Uterus (tissue), 4 donors: Measurements from ENCODE around the gene NR1D2. TPM values are rescaled to one million over a fixed set of nuclear protein-coding genes. Genes with fewer than 3 reads are reported as not detected.

Experiments
- DNase-seq, 2 donors: peaks; one replicate each; pipeline ENCODE4 v3.0.0-alpha.2; 2019 to 2020
- H3K27ac ChIP-seq, 2 donors: fragments of 200-600 bp; sonication (generic); 1 replicate in 1 of 2; 2 replicates in 1 of 2; pipeline ENCODE4 v1.5.1; 2016 to 2018
- H3K27me3 ChIP-seq, 2 donors: fragments of 200-600 bp; sonication (generic); one replicate each; pipeline ENCODE4 v1.5.1; 2018 to 2019; ENCODE audit warnings: control low read depth in 1 of 2
- H3K36me3 ChIP-seq, 2 donors: fragments of 200-600 bp; sonication (generic); one replicate each; pipeline ENCODE4 v1.5.1; 2019; ENCODE audit warnings: control low read depth in 1 of 2
- H3K4me1 ChIP-seq, 2 donors: fragments of 200-600 bp; sonication (generic); one replicate each; pipeline ENCODE4 v1.5.1; 2018 to 2019; ENCODE audit warnings: control low read depth in 1 of 2
- H3K4me3 ChIP-seq, 2 donors: fragments of 200-600 bp; sonication (generic); 1 replicate in 1 of 2; 2 replicates in 1 of 2; pipeline ENCODE4 v1.5.1; 2018 to 2019; ENCODE audit warnings: mild to moderate bottlenecking in 1 of 2
- H3K9me3 ChIP-seq, 2 donors: fragments of 200-600 bp; sonication (generic); one replicate each; pipeline ENCODE4 v1.5.1; 2019; ENCODE audit warnings: control low read depth in 1 of 2
- POLR2A ChIP-seq, 2 donors: fragments of 450-650 bp; IDR thresholded peaks; one replicate each; pipeline ENCODE4 v1.6.1; 2016; ENCODE audit warnings: antibody characterized with exemption in 2 of 2, mild to moderate bottlenecking in 1 of 2, moderate library complexity in 1 of 2
- intact Hi-C: fragments of 100-400 bp; cut with DNase I; formaldehyde crosslinking; loops from one replicate; pipeline ENCODE4 v1.15.1; 2023; ENCODE audit warnings: low total_unique reads
- total RNA-seq, 4 donors: library from RNA; depleted of rRNA in 3 of 4; stranded (reverse); fragments of >200 nt in 3 of 4; gene quantifications; one replicate each; pipeline versions ENCODE4 v1.1.0 to v1.2.4, GENCODE V29; 2014 to 2023
- TF ChIP-seq, protein P1 (sequence below), 4 experiments: fragments of 200-600 bp in 2 of 4; fragments of 450-650 bp in 2 of 4; sonication (generic) in 2 of 4; IDR thresholded peaks; one replicate each; pipeline ENCODE4 v1.5.1; 2016 to 2019; ENCODE audit warnings: antibody characterized with exemption in 4 of 4, mild to moderate bottlenecking in 2 of 4, moderate library complexity in 1 of 4
- donor health status: DM: yes; HTN: yes; CAD: no.

Gene NR1D2
- total RNA-seq, 4 donors from 2014 or later = 36.8 to 95.7 (median 60.2) TPM

GRCh38 chr3:23949784-23950183 is 4.7 kb downstream of the NR1D2 start:
- Histone ChIP-seq H3K4me3 (no peak overlapping the region), H3K4me1 (peaks cover 4 to 15% of the 10 kb centered on the region in 2 donors), H3K36me3 (no peaks in the 10 kb centered on the region), H3K9me3 (no peaks in the 10 kb centered on the region), H3K27ac (peak overlapping the region; percentile 33 to 57), H3K27me3 (no peaks in the 10 kb centered on the region)
- intact Hi-C loops = no loop called here
- DNase-seq = no peak
- no peak for TF ChIP-seq POLR2A (IDR thresholded peaks at IDR 0.05)
- TF ChIP-seq, protein P1, sequence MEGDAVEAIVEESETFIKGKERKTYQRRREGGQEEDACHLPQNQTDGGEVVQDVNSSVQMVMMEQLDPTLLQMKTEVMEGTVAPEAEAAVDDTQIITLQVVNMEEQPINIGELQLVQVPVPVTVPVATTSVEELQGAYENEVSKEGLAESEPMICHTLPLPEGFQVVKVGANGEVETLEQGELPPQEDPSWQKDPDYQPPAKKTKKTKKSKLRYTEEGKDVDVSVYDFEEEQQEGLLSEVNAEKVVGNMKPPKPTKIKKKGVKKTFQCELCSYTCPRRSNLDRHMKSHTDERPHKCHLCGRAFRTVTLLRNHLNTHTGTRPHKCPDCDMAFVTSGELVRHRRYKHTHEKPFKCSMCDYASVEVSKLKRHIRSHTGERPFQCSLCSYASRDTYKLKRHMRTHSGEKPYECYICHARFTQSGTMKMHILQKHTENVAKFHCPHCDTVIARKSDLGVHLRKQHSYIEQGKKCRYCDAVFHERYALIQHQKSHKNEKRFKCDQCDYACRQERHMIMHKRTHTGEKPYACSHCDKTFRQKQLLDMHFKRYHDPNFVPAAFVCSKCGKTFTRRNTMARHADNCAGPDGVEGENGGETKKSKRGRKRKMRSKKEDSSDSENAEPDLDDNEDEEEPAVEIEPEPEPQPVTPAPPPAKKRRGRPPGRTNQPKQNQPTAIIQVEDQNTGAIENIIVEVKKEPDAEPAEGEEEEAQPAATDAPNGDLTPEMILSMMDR (IDR thresholded peaks at IDR 0.05) = no peak

GRCh38 chr3:23950293-23950692 is 5.2 kb downstream of the NR1D2 start:
- intact Hi-C loops = no loop called here
- peak overlapping the region; percentile 33 to 57 for H3K27ac ChIP-seq
- TF ChIP-seq, protein P1 (IDR thresholded peaks at IDR 0.05) = no peak
- TF ChIP-seq POLR2A (IDR thresholded peaks at IDR 0.05) = no peak
- H3K4me1 ChIP-seq = peaks cover 4 to 15% of the 10 kb centered on the region in 2 donors
- DNase-seq = no peak
- no peaks in the 10 kb centered on the region for H3K27me3 ChIP-seq
- H3K9me3 ChIP-seq = no peaks in the 10 kb centered on the region
- H3K4me3 ChIP-seq = no peak overlapping the region
- H3K36me3 ChIP-seq = no peaks in the 10 kb centered on the region

DNA sequence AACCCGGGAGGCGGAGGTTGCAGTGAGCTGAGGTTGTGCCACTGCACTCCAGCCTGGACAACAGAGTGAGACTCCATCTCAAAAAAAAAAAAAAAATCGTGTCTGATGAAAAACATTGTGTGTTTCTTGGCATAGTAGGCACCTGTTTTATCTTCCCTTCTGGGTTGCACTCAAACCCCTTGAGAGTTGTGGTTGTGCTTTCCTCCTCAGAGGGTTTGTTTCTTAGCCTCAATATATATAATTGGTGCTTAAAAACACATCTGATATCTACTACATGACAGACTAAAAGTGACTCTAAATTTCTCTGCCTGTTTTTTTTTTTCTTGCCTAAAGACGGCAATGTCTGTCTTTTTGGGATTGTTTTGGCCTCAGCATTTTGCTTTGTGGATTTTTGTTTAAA is 7.6 kb downstream of the NR1D2 start:
- Histone ChIP-seq H3K4me1 (peaks cover 4 to 15% of the 10 kb centered on the region in 2 donors), H3K4me3 (no peak overlapping the region), H3K27me3 (no peaks in the 10 kb centered on the region), H3K9me3 (no peaks in the 10 kb centered on the region), H3K36me3 (no peaks in the 10 kb centered on the region), H3K27ac (no peak overlapping the region)
- intact Hi-C loops = no loop called here
- TF ChIP-seq POLR2A (IDR thresholded peaks at IDR 0.05) = no peak
- TF ChIP-seq, protein P1 (IDR thresholded peaks at IDR 0.05) = no peak
- no peak for DNase-seq

DNA sequence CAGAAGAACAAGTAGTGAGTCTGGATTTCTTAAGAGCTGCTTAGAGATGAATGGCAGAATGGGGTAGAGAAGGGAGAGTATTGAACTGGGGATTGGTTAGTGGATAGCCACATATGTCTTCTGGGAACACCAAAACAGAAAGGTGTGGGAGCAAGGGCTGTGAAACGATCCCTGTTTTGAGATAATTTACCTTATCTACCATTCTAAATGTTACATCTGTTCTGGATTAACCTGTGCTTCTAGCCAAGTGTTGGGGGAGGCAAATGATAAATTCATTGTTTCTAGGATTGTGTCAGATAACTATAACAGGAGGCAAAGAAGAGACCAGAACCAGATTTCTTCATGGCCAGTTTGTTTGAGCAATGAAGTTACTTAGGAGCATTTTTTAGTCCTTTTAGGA is 8.4 kb downstream of the NR1D2 start:
- DNase-seq = no peak
- TF ChIP-seq, protein P1 (IDR thresholded peaks at IDR 0.05) = no peak
- TF ChIP-seq POLR2A (IDR thresholded peaks at IDR 0.05) = no peak
- Histone ChIP-seq H3K9me3 (no peaks in the 10 kb centered on the region), H3K36me3 (no peaks in the 10 kb centered on the region), H3K4me3 (no peak overlapping the region), H3K27me3 (no peaks in the 10 kb centered on the region), H3K27ac (peak overlapping the region in 1 of 2 donors; percentile 17), H3K4me1 (peaks cover 4 to 15% of the 10 kb centered on the region in 2 donors)
- intact Hi-C loops = no loop called here

- intact Hi-C loops = no loop called here
- H3K4me1 ChIP-seq = peaks cover 4 to 10% of the 10 kb centered on the region in 2 donors
Observed at GRCh38 chr3:23954144-23954543, 9.1 kb downstream of the NR1D2 start.

More at GRCh38 chr3:23954144-23954543, 9.1 kb downstream of the NR1D2 start:
- no peaks in the 10 kb centered on the region for H3K27me3 ChIP-seq
- H3K36me3 ChIP-seq = no peaks in the 10 kb centered on the region
- TF ChIP-seq POLR2A (IDR thresholded peaks at IDR 0.05) = no peak
- TF ChIP-seq, protein P1 (IDR thresholded peaks at IDR 0.05) = no peak
- no peak for DNase-seq
- no peak overlapping the region for H3K4me3 ChIP-seq
- H3K27ac ChIP-seq = peak overlapping the region in 1 of 2 donors; percentile 17
- H3K9me3 ChIP-seq = no peaks in the 10 kb centered on the region
